SK-N-SH treated with all-trans-retinoic acid at 6 μM for 48 hours (cell line): Measurements from ENCODE around the gene ZNF550.

ENCODE experiments used
- CSDC2 ChIP-seq: fragments of 250-450 bp; sonication (Bioruptor Pico); IDR thresholded peaks from 2 replicates; pipeline ENCODE4 v1.5.0; 2020; ENCODE audit warnings: mild to moderate bottlenecking, moderate library complexity
- TSHZ2 ChIP-seq: fragments of 250-450 bp; sonication (Bioruptor Pico); IDR thresholded peaks from 2 replicates; pipeline ENCODE4 v1.5.0; 2020; ENCODE audit warnings: mild to moderate bottlenecking, moderate library complexity
- ZFP3 ChIP-seq: fragments of 250-450 bp; sonication (Bioruptor Pico); IDR thresholded peaks from 2 replicates; pipeline ENCODE4 v1.5.0; 2020; ENCODE audit warnings: mild to moderate bottlenecking, moderate library complexity
- ZNF70 ChIP-seq: fragments of 450-650 bp; formaldehyde crosslinking; IDR thresholded peaks from 2 replicates; pipeline ENCODE4 v1.5.0; 2020; ENCODE audit warnings: mild to moderate bottlenecking, moderate library complexity

DNA sequence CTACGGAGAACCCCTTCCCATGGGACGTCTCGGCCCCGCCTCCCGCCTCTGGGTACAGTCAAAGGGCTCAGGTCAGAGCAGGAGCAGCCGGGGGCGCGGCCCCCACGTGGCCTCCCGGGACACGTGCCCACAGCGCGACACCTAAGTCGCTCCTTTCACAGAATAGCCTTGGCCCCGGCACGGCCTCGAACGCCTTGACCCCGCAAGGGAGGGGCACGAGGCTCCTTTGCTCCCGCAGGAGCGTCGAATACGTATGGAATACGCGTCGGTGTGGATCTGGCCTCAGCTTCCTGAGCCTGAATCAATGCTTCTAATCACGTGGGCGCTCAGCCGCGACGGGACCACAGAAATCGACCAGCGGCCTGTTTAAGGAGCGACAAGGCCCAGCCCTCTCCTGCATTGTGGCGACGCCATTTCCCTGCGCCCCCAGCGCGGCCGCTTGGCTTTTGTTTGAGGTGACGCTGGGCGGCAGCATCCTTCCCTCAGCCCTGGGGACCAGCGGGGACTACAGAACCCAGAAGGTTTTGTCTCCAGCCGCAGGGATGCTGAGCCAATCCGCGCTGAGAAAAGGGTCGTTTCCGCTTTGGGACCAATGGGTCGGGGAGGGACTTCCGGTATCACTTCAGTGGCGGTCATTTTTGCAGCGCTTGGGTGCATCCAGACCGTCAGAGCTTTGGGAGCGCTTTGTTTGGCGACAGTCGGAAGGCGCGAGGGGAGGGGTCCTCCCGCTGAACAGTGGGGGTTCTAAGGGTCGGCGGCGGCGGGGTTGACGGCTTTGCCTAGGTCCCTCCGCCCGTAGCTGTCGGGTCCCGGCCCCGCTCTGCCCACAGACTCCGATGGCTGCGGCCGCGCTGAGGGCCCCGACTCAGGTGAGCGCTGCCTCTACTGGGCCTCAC, 24.1 kb upstream of the ZNF550 start, which contains the start of gene ZIK1:
- TF ChIP-seq CSDC2 (CRISPR knock-in tag) (no peak), ZFP3 (no peak), TSHZ2 (no peak), ZNF70 (CRISPR knock-in tag) (no peak)
